HEK293 (cell line): Measurements from ENCODE around the gene SLC2A5.

Experiments
- CTCF ChIA-PET: fragments of 350-600 bp; formaldehyde crosslinking; extraction: SDS; loops from one replicate; lab custom pipeline; 2021; ENCODE audit warnings: antibody characterized with exemption; lab: Yijun Ruan, JAX
- POLR2A ChIA-PET: fragments of 300-600 bp; formaldehyde crosslinking; extraction: SDS; loops from one replicate; lab custom pipeline; 2020; ENCODE audit warnings: antibody characterized with exemption, inconsistent platforms; lab: Yijun Ruan, JAX
- H3K27ac ChIP-seq: fragments of 200-500 bp; sonication (Bioruptor generic); 2 replicates; pipeline ENCODE4 v1.5.1; 2014; ENCODE audit warnings: low read depth, low read length, control low read depth, inconsistent platforms; ENCODE audit errors: extremely low read depth
- H3K36me3 ChIP-seq, 2 experiments: fragments of 200-500 bp in 1 of 2; sonication (Bioruptor generic) in 1 of 2; 1 replicate in 1 of 2; 2 replicates in 1 of 2; pipeline ENCODE4 v1.5.1; 2014 to 2017; ENCODE audit warnings: inconsistent platforms in 2 of 2, low read length in 2 of 2; ENCODE audit not compliant: control insufficient read depth in 2 of 2, insufficient read depth in 1 of 2
- H3K4me1 ChIP-seq: fragments of 200-500 bp; sonication (Bioruptor generic); 2 replicates; pipeline ENCODE4 v1.5.1; 2014; ENCODE audit warnings: mild to moderate bottlenecking, low read length, inconsistent platforms; ENCODE audit not compliant: control insufficient read depth, insufficient read depth
- H3K4me3 ChIP-seq: 2 replicates; pipeline ENCODE4 v1.5.1; 2011; ENCODE audit warnings: low read depth, mild to moderate bottlenecking, control low read depth, low read length, moderate library complexity
- H3K9me3 ChIP-seq: fragments of 200-500 bp; sonication (Bioruptor generic); 2 replicates; pipeline ENCODE4 v1.5.1; 2014; ENCODE audit warnings: low read depth, low read length, inconsistent platforms; ENCODE audit not compliant: control insufficient read depth, insufficient read depth
- HOXA7 ChIP-seq: sonication (generic); formaldehyde crosslinking; IDR thresholded peaks from 2 replicates; pipeline ENCODE4 v1.8.1; 2022; ENCODE audit warnings: missing genetic modification reagents, borderline replicate concordance
- ZBTB17 ChIP-seq: fragments of 450-650 bp; formaldehyde crosslinking; IDR thresholded peaks from 2 replicates; pipeline ENCODE4 v1.5.1; 2016; ENCODE audit warnings: missing biosample characterization, missing genetic modification characterization
- ZEB2 ChIP-seq: fragments of 450-650 bp; formaldehyde crosslinking; IDR thresholded peaks from 2 replicates; pipeline ENCODE4 v1.5.1; 2016; ENCODE audit warnings: missing biosample characterization, missing genetic modification characterization
- ZFP41 ChIP-seq: fragments of 450-650 bp; formaldehyde crosslinking; IDR thresholded peaks from 2 replicates; pipeline ENCODE4 v1.5.1; 2016; ENCODE audit warnings: missing biosample characterization, missing genetic modification characterization, borderline replicate concordance
- ZNF121 ChIP-seq: fragments of 450-650 bp; formaldehyde crosslinking; IDR thresholded peaks from 2 replicates; pipeline ENCODE4 v1.5.1; 2016; ENCODE audit warnings: missing biosample characterization, missing genetic modification characterization
- ZNF24 ChIP-seq: fragments of 450-650 bp; formaldehyde crosslinking; IDR thresholded peaks from 2 replicates; pipeline ENCODE4 v1.5.1; 2016; ENCODE audit warnings: missing biosample characterization, missing genetic modification characterization
- ZNF350 ChIP-seq: fragments of 450-650 bp; formaldehyde crosslinking; IDR thresholded peaks from 2 replicates; pipeline ENCODE4 v1.5.0; 2017; ENCODE audit warnings: missing biosample characterization, mild to moderate bottlenecking, missing genetic modification characterization
- ZNF610 ChIP-seq: fragments of 450-650 bp; formaldehyde crosslinking; IDR thresholded peaks from 2 replicates; pipeline ENCODE4 v1.5.1; 2016; ENCODE audit warnings: missing biosample characterization, missing genetic modification characterization, borderline replicate concordance
- TF ChIP-seq, protein P1 (sequence below): fragments of 450-650 bp; formaldehyde crosslinking; IDR thresholded peaks from 2 replicates; pipeline ENCODE4 v1.5.1; 2016; ENCODE audit warnings: missing biosample characterization, missing genetic modification characterization
- TF ChIP-seq, protein P2 (sequence below): fragments of 450-650 bp; formaldehyde crosslinking; IDR thresholded peaks from 2 replicates; pipeline ENCODE4 v1.5.0; 2017; ENCODE audit warnings: missing biosample characterization, missing genetic modification characterization, borderline replicate concordance
- TF ChIP-seq, protein P3 (sequence below): fragments of 450-650 bp; formaldehyde crosslinking; conservative IDR thresholded peaks from 2 replicates; pipeline ENCODE4 v1.5.1; 2016; ENCODE audit warnings: low read depth, missing biosample characterization, missing genetic modification characterization
- TF ChIP-seq, protein P4 (sequence below): fragments of 450-650 bp; formaldehyde crosslinking; conservative IDR thresholded peaks from 2 replicates; pipeline ENCODE4 v1.5.1; 2016; ENCODE audit warnings: low read depth, missing biosample characterization, missing genetic modification characterization
- TF ChIP-seq, protein P5 (sequence below): fragments of 450-650 bp; formaldehyde crosslinking; IDR thresholded peaks from 2 replicates; pipeline ENCODE4 v1.5.1; 2016; ENCODE audit warnings: missing biosample characterization, missing genetic modification characterization
- TF ChIP-seq, protein P6 (sequence below): fragments of 450-650 bp; formaldehyde crosslinking; IDR thresholded peaks from 2 replicates; pipeline ENCODE4 v1.5.1; 2016; ENCODE audit warnings: missing biosample characterization, missing genetic modification characterization
- TF ChIP-seq, protein P7 (sequence below): fragments of 450-650 bp; formaldehyde crosslinking; IDR thresholded peaks from 2 replicates; pipeline ENCODE4 v1.5.1; 2016; ENCODE audit warnings: missing biosample characterization, missing genetic modification characterization
- TF ChIP-seq, protein P8 (sequence below): fragments of 450-650 bp; formaldehyde crosslinking; IDR thresholded peaks from 2 replicates; pipeline ENCODE4 v1.5.1; 2016; ENCODE audit warnings: missing biosample characterization, missing genetic modification characterization

Gene SLC2A5

DNA sequence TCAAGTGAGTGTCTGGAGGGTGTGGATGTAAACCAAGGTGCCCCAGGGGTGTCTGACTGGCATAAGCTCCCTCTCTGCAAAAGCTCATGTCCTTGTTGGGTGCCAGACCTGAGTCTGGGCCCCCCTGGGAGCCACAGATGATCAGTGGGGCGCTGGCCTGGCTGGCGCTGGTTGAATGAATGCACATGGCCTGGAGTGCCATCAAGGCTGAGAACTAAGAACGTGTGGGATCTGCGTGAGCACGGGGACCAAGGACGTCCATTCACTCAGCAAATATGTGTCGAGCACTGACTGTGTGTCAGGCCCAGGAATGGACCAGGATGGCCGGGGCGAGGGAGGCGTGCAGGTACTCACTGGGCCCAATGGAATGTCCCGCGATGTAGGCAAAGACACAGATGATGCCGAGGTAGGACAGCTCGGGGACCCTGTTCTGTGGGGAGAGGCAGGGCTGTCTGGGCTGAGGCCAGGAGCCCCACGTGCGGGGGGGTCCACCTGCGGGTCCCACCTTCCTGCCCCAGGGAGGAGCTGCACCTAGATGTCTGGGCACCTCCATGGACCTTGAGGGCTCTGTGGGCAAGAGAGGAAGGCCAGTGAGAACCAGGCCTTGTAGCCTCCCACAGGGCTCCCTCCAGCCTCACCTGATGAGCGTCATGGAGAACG lies 62.3 kb downstream of the SLC2A5 start:
- no peak overlapping the region for H3K27ac ChIP-seq
- no peaks in the 10 kb centered on the region for H3K36me3 ChIP-seq
- POLR2A ChIA-PET: no interaction called here
- H3K4me1 ChIP-seq: no peaks in the 10 kb centered on the region
- H3K9me3 ChIP-seq: no peaks in the 10 kb centered on the region
- CTCF ChIA-PET: interaction anchor here (0.5 to 0.6 kb wide), 2 partner anchors 8 to 684 kb away, joined by 3 read pairs; no protein-coding TSS in a partner anchor
- H3K4me3 ChIP-seq: no peak overlapping the region
- TF ChIP-seq, protein P1, sequence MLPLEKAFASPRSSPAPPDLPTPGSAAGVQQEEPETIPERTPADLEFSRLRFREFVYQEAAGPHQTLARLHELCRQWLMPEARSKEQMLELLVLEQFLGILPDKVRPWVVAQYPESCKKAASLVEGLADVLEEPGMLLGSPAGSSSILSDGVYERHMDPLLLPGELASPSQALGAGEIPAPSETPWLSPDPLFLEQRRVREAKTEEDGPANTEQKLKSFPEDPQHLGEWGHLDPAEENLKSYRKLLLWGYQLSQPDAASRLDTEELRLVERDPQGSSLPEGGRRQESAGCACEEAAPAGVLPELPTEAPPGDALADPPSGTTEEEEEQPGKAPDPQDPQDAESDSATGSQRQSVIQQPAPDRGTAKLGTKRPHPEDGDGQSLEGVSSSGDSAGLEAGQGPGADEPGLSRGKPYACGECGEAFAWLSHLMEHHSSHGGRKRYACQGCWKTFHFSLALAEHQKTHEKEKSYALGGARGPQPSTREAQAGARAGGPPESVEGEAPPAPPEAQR: no peak
- TF ChIP-seq ZNF24 (tag by site-specific recombination) (no peak), ZNF610 (tag by site-specific recombination) (no peak), ZFP41 (tag by site-specific recombination) (no peak), ZNF121 (tag by site-specific recombination) (no peak), ZNF350 (no peak), ZBTB17 (tag by site-specific recombination) (no peak), HOXA7 (CRISPR knock-in tag) (no peak), ZEB2 (tag by site-specific recombination) (no peak)
- TF ChIP-seq, protein P2, sequence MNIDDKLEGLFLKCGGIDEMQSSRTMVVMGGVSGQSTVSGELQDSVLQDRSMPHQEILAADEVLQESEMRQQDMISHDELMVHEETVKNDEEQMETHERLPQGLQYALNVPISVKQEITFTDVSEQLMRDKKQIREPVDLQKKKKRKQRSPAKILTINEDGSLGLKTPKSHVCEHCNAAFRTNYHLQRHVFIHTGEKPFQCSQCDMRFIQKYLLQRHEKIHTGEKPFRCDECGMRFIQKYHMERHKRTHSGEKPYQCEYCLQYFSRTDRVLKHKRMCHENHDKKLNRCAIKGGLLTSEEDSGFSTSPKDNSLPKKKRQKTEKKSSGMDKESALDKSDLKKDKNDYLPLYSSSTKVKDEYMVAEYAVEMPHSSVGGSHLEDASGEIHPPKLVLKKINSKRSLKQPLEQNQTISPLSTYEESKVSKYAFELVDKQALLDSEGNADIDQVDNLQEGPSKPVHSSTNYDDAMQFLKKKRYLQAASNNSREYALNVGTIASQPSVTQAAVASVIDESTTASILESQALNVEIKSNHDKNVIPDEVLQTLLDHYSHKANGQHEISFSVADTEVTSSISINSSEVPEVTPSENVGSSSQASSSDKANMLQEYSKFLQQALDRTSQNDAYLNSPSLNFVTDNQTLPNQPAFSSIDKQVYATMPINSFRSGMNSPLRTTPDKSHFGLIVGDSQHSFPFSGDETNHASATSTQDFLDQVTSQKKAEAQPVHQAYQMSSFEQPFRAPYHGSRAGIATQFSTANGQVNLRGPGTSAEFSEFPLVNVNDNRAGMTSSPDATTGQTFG (tag by site-specific recombination): no peak
- TF ChIP-seq, protein P3, sequence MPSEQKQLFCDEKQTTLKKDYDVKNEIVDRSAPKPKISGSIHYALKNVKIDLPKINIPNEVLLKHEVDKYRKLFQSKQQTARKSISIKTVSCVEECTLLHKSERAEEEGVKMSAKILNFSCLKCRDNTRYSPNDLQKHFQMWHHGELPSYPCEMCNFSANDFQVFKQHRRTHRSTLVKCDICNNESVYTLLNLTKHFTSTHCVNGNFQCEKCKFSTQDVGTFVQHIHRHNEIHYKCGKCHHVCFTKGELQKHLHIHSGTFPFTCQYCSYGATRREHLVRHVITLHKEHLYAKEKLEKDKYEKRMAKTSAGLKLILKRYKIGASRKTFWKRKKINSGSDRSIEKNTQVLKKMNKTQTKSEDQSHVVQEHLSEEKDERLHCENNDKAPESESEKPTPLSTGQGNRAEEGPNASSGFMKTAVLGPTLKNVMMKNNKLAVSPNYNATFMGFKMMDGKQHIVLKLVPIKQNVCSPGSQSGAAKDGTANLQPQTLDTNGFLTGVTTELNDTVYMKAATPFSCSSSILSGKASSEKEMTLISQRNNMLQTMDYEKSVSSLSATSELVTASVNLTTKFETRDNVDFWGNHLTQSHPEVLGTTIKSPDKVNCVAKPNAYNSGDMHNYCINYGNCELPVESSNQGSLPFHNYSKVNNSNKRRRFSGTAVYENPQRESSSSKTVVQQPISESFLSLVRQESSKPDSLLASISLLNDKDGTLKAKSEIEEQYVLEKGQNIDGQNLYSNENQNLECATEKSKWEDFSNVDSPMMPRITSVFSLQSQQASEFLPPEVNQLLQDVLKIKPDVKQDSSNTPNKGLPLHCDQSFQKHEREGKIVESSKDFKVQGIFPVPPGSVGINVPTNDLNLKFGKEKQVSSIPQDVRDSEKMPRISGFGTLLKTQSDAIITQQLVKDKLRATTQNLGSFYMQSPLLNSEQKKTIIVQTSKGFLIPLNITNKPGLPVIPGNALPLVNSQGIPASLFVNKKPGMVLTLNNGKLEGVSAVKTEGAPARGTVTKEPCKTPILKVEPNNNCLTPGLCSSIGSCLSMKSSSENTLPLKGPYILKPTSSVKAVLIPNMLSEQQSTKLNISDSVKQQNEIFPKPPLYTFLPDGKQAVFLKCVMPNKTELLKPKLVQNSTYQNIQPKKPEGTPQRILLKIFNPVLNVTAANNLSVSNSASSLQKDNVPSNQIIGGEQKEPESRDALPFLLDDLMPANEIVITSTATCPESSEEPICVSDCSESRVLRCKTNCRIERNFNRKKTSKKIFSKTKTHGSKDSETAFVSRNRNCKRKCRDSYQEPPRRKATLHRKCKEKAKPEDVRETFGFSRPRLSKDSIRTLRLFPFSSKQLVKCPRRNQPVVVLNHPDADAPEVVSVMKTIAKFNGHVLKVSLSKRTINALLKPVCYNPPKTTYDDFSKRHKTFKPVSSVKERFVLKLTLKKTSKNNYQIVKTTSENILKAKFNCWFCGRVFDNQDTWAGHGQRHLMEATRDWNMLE (tag by site-specific recombination): no peak
- TF ChIP-seq, protein P4, sequence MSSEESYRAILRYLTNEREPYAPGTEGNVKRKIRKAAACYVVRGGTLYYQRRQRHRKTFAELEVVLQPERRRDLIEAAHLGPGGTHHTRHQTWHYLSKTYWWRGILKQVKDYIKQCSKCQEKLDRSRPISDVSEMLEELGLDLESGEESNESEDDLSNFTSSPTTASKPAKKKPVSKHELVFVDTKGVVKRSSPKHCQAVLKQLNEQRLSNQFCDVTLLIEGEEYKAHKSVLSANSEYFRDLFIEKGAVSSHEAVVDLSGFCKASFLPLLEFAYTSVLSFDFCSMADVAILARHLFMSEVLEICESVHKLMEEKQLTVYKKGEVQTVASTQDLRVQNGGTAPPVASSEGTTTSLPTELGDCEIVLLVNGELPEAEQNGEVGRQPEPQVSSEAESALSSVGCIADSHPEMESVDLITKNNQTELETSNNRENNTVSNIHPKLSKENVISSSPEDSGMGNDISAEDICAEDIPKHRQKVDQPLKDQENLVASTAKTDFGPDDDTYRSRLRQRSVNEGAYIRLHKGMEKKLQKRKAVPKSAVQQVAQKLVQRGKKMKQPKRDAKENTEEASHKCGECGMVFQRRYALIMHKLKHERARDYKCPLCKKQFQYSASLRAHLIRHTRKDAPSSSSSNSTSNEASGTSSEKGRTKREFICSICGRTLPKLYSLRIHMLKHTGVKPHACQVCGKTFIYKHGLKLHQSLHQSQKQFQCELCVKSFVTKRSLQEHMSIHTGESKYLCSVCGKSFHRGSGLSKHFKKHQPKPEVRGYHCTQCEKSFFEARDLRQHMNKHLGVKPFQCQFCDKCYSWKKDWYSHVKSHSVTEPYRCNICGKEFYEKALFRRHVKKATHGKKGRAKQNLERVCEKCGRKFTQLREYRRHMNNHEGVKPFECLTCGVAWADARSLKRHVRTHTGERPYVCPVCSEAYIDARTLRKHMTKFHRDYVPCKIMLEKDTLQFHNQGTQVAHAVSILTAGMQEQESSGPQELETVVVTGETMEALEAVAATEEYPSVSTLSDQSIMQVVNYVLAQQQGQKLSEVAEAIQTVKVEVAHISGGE (tag by site-specific recombination): no peak
- TF ChIP-seq, protein P5, sequence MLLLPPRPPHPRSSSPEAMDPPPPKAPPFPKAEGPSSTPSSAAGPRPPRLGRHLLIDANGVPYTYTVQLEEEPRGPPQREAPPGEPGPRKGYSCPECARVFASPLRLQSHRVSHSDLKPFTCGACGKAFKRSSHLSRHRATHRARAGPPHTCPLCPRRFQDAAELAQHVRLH (tag by site-specific recombination): no peak
- TF ChIP-seq, protein P6, sequence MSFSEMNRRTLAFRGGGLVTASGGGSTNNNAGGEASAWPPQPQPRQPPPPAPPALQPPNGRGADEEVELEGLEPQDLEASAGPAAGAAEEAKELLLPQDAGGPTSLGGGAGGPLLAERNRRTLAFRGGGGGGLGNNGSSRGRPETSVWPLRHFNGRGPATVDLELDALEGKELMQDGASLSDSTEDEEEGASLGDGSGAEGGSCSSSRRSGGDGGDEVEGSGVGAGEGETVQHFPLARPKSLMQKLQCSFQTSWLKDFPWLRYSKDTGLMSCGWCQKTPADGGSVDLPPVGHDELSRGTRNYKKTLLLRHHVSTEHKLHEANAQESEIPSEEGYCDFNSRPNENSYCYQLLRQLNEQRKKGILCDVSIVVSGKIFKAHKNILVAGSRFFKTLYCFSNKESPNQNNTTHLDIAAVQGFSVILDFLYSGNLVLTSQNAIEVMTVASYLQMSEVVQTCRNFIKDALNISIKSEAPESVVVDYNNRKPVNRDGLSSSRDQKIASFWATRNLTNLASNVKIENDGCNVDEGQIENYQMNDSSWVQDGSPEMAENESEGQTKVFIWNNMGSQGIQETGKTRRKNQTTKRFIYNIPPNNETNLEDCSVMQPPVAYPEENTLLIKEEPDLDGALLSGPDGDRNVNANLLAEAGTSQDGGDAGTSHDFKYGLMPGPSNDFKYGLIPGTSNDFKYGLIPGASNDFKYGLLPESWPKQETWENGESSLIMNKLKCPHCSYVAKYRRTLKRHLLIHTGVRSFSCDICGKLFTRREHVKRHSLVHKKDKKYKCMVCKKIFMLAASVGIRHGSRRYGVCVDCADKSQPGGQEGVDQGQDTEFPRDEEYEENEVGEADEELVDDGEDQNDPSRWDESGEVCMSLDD (tag by site-specific recombination): no peak
- TF ChIP-seq, protein P7, sequence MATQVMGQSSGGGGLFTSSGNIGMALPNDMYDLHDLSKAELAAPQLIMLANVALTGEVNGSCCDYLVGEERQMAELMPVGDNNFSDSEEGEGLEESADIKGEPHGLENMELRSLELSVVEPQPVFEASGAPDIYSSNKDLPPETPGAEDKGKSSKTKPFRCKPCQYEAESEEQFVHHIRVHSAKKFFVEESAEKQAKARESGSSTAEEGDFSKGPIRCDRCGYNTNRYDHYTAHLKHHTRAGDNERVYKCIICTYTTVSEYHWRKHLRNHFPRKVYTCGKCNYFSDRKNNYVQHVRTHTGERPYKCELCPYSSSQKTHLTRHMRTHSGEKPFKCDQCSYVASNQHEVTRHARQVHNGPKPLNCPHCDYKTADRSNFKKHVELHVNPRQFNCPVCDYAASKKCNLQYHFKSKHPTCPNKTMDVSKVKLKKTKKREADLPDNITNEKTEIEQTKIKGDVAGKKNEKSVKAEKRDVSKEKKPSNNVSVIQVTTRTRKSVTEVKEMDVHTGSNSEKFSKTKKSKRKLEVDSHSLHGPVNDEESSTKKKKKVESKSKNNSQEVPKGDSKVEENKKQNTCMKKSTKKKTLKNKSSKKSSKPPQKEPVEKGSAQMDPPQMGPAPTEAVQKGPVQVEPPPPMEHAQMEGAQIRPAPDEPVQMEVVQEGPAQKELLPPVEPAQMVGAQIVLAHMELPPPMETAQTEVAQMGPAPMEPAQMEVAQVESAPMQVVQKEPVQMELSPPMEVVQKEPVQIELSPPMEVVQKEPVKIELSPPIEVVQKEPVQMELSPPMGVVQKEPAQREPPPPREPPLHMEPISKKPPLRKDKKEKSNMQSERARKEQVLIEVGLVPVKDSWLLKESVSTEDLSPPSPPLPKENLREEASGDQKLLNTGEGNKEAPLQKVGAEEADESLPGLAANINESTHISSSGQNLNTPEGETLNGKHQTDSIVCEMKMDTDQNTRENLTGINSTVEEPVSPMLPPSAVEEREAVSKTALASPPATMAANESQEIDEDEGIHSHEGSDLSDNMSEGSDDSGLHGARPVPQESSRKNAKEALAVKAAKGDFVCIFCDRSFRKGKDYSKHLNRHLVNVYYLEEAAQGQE: no peak
- TF ChIP-seq, protein P8, sequence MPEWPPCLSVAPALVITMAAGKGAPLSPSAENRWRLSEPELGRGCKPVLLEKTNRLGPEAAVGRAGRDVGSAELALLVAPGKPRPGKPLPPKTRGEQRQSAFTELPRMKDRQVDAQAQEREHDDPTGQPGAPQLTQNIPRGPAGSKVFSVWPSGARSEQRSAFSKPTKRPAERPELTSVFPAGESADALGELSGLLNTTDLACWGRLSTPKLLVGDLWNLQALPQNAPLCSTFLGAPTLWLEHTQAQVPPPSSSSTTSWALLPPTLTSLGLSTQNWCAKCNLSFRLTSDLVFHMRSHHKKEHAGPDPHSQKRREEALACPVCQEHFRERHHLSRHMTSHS (tag by site-specific recombination): no peak
